Calu3 (cell line): ENCODE measurements around the gene DNAH9. TPM values are rescaled to one million over a fixed set of nuclear protein-coding genes. Genes with fewer than 3 reads are reported as not detected.

Source experiments
- BruUV-seq: library from RNA; stranded (reverse); fragments of 400-500 nt; replicated peaks from 2 replicates; lab custom pipeline; 2021; lab: Mats Ljungman, UMichigan
- CTCF ChIA-PET: fragments of 300-600 bp; sonication (Branson Sonifier 250); formaldehyde crosslinking; loops from one replicate; lab custom pipeline; 2022; ENCODE audit warnings: antibody characterized with exemption; lab: Charles Lee
- DNase-seq: peaks from one replicate; pipeline ENCODE4 v3.0.0; 2022
- H3K27ac Mint-ChIP-seq: one replicate; pipeline ENCODE4 v1.8.0; 2022; ENCODE audit warnings: mixed read lengths; ENCODE audit not compliant: unreplicated experiment
- H3K27me3 Mint-ChIP-seq: one replicate; pipeline ENCODE4 v1.8.0; 2022; ENCODE audit warnings: mixed read lengths; ENCODE audit not compliant: unreplicated experiment
- H3K36me3 Mint-ChIP-seq: one replicate; pipeline ENCODE4 v1.8.0; 2022; ENCODE audit warnings: mild to moderate bottlenecking, moderate library complexity, mixed read lengths; ENCODE audit not compliant: insufficient read depth, unreplicated experiment
- H3K4me1 Mint-ChIP-seq: one replicate; pipeline ENCODE4 v1.8.0; 2022; ENCODE audit warnings: mild to moderate bottlenecking, low read depth, mixed read lengths; ENCODE audit not compliant: unreplicated experiment
- H3K4me3 Mint-ChIP-seq: one replicate; pipeline ENCODE4 v1.8.0; 2022; ENCODE audit warnings: mild to moderate bottlenecking, low read depth, moderate library complexity, mixed read lengths; ENCODE audit not compliant: unreplicated experiment
- H3K9me3 Mint-ChIP-seq: one replicate; pipeline ENCODE4 v1.8.0; 2022; ENCODE audit warnings: low read depth, mixed read lengths; ENCODE audit not compliant: unreplicated experiment
- CTCF ChIP-seq: fragments of 200-600 bp; IDR thresholded peaks from one replicate; pipeline ENCODE4 v1.8.0; 2022; ENCODE audit warnings: antibody characterized with exemption; ENCODE audit not compliant: unreplicated experiment
- intact Hi-C: fragments of 100-400 bp; cut with micrococcal nuclease; formaldehyde crosslinking; loops from one replicate; pipeline ENCODE4 v1.10.0; 2022; ENCODE audit not compliant: unreplicated experiment
- total RNA-seq: library from RNA; stranded (reverse); gene quantifications from 2 replicates; pipeline ENCODE4 v1.2.3, GENCODE V29; 2022

The DNAH9 gene
- total RNA-seq, 1 experiment from 2014 or later, result 0.19 TPM

- DNase-seq, result no peak
- no TSS peak for BruUV-seq
- H3K36me3 Mint-ChIP-seq, result no peaks in the 10 kb centered on the region
- H3K4me3 Mint-ChIP-seq, result no peak overlapping the region
- intact Hi-C loops, result no loop called here
- H3K4me1 Mint-ChIP-seq, result no peaks in the 10 kb centered on the region
- CTCF ChIA-PET, result no interaction called here
- TF ChIP-seq CTCF, result no peak
- no peaks in the 10 kb centered on the region for H3K27me3 Mint-ChIP-seq
- no peak overlapping the region for H3K27ac Mint-ChIP-seq
- peaks cover 2% of the 10 kb centered on the region for H3K9me3 Mint-ChIP-seq
Measured at GRCh38 chr17:11712456-11712855, 114.2 kb downstream of the DNAH9 start.

GRCh38 chr17:11719203-11719602 is 120.9 kb downstream of the DNAH9 start:
- BruUV-seq, result no TSS peak
- intact Hi-C loops, result no loop called here
- no peaks in the 10 kb centered on the region for H3K27me3 Mint-ChIP-seq
- CTCF ChIA-PET, result no interaction called here
- no peaks in the 10 kb centered on the region for H3K36me3 Mint-ChIP-seq
- no peak for TF ChIP-seq CTCF
- DNase-seq, result no peak
- H3K4me3 Mint-ChIP-seq, result no peak overlapping the region
- peaks cover 16% of the 10 kb centered on the region for H3K9me3 Mint-ChIP-seq
- H3K4me1 Mint-ChIP-seq, result no peaks in the 10 kb centered on the region
- no peak overlapping the region for H3K27ac Mint-ChIP-seq

GRCh38 chr17:11719856-11720255 is 121.6 kb downstream of the DNAH9 start:
- CTCF ChIA-PET, result no interaction called here

GRCh38 chr17:11720816-11721215 is 122.5 kb downstream of the DNAH9 start:
- CTCF ChIA-PET, result no interaction called here
- Mint-ChIP-seq H3K36me3 (no peaks in the 10 kb centered on the region), H3K4me1 (no peaks in the 10 kb centered on the region), H3K9me3 (peaks cover 19% of the 10 kb centered on the region), H3K4me3 (no peak overlapping the region), H3K27ac (no peak overlapping the region), H3K27me3 (no peaks in the 10 kb centered on the region)
- DNase-seq, result no peak
- TF ChIP-seq CTCF, result no peak
- intact Hi-C loops, result no loop called here
- no TSS peak for BruUV-seq

More at GRCh38 chr17:11719856-11720255, 121.6 kb downstream of the DNAH9 start:
- H3K4me3 Mint-ChIP-seq, result no peak overlapping the region
- H3K36me3 Mint-ChIP-seq, result no peaks in the 10 kb centered on the region
- no peaks in the 10 kb centered on the region for H3K27me3 Mint-ChIP-seq
- no peak for TF ChIP-seq CTCF
- no peak overlapping the region for H3K27ac Mint-ChIP-seq
- BruUV-seq, result no TSS peak
- no peak for DNase-seq
- intact Hi-C loops, result no loop called here
- H3K4me1 Mint-ChIP-seq, result no peaks in the 10 kb centered on the region
- peaks cover 17% of the 10 kb centered on the region for H3K9me3 Mint-ChIP-seq
